ENCODE measurements around the gene UBE2D4. TPM values are rescaled to one million over a fixed set of nuclear protein-coding genes. Genes with fewer than 3 reads are reported as not detected.

The UBE2D4 gene
- total RNA-seq, 1 experiment from 2014 or later, result 2.4 TPM

GRCh38 chr7:43933902-43934560 lies 7.8 kb downstream of the UBE2D4 start:
- ATAC-seq (no peak), DNase-seq (ENCODE audit: low spot score) (no peak)
- Mint-ChIP-seq H3K4me1 (no peaks in the 10 kb centered on the region), H3K4me3 (no peak overlapping the region), H3K36me3 (no peaks in the 10 kb centered on the region), H3K9me3 (no peaks in the 10 kb centered on the region), H3K27ac (no peak overlapping the region), H3K27me3 (ENCODE audit: low read depth) (no peaks in the 10 kb centered on the region; the same call in 1 of the 2 replicates)
- TF ChIP-seq MLX (CRISPR knock-in tag; IDR thresholded peaks at IDR 0.05) (no peak), SOX15 (CRISPR knock-in tag; IDR thresholded peaks at IDR 0.05) (no peak), ATF1 (CRISPR knock-in tag; IDR thresholded peaks at IDR 0.05) (no peak), STAT6 (CRISPR knock-in tag; conservative IDR thresholded peaks at IDR 0.05; ENCODE audit: low read depth) (no peak), E2F4 (CRISPR knock-in tag; IDR thresholded peaks at IDR 0.05; ENCODE audit: borderline replicate concordance, low read depth) (no peak), ETV6 (CRISPR knock-in tag; IDR thresholded peaks at IDR 0.05) (no peak), NR1H2 (CRISPR knock-in tag; IDR thresholded peaks at IDR 0.05) (no peak), USF2 (CRISPR knock-in tag; IDR thresholded peaks at IDR 0.05) (no peak), ERG (CRISPR knock-in tag; IDR thresholded peaks at IDR 0.05) (no peak), AFF4 (CRISPR knock-in tag; IDR thresholded peaks at IDR 0.05; ENCODE audit: borderline replicate concordance) (no peak), ZBTB21 (CRISPR knock-in tag; IDR thresholded peaks at IDR 0.05; ENCODE audit: borderline replicate concordance) (no peak), NFYB (CRISPR knock-in tag; conservative IDR thresholded peaks at IDR 0.05; ENCODE audit: low read depth) (no peak), NFATC4 (CRISPR knock-in tag; IDR thresholded peaks at IDR 0.05) (no peak), TEAD1 (CRISPR knock-in tag; IDR thresholded peaks at IDR 0.05) (no peak), NR2C2 (CRISPR knock-in tag; IDR thresholded peaks at IDR 0.05) (no peak), ARID4B (CRISPR knock-in tag; IDR thresholded peaks at IDR 0.05; ENCODE audit: borderline replicate concordance) (no peak), HMGA2 (CRISPR knock-in tag; IDR thresholded peaks at IDR 0.05) (no peak), E2F5 (CRISPR knock-in tag; IDR thresholded peaks at IDR 0.05) (no peak)
- ChIA-PET POLR2A (no interaction called here), CTCF (no interaction called here)
